ENCODE measurements around the gene TENT5C.

TENT5C gene

GRCh38 chr1:117565745-117566455, 39.9 kb upstream of the TENT5C start:
- no peak overlapping the region for H2BK15ac ChIP-seq (ENCODE audit: low read depth, poor library complexity, severe bottlenecking)
- H3K27me3 ChIP-seq (ENCODE audit: control insufficient read depth in 1 of 2, insufficient read depth in 1 of 2, low read length in 2 of 2) = peaks cover 16 to 31% of the 10 kb centered on the region in 2 experiments
- H3K79me1 ChIP-seq (replicated peaks; ENCODE audit: low read length, poor library complexity, severe bottlenecking) = no peaks in the 10 kb centered on the region
- H3K9ac ChIP-seq (ENCODE audit: low read length) = no peak overlapping the region
- no peak overlapping the region for H2BK5ac ChIP-seq (ENCODE audit: low read depth, low read length, poor library complexity, severe bottlenecking)
- H3K18ac ChIP-seq (ENCODE audit: low read depth in 1 of 2, low read length in 2 of 2) = no peak overlapping the region
- H3K23ac ChIP-seq (ENCODE audit: low read length in 2 of 2) = no peak overlapping the region
- H4K91ac ChIP-seq (ENCODE audit: low read length) = no peak overlapping the region
- H2BK12ac ChIP-seq (ENCODE audit: low read length in 2 of 2) = no peak overlapping the region
- H3K4me3 ChIP-seq (ENCODE audit: insufficient read depth in 1 of 2, low read depth in 1 of 2, low read length in 2 of 2) = no peak overlapping the region
- H3K4ac ChIP-seq (ENCODE audit: low read depth in 1 of 2, low read length in 2 of 2) = no peak overlapping the region
- H4K8ac ChIP-seq (ENCODE audit: low read length) = no peak overlapping the region
- DNase-seq = no peak
- no peak overlapping the region for H3K27ac ChIP-seq (ENCODE audit: low read length, poor library complexity, severe bottlenecking)
- no peaks in the 10 kb centered on the region for H3K4me1 ChIP-seq (ENCODE audit: control insufficient read depth, insufficient read depth, low read depth, low read length)
- no peaks in the 10 kb centered on the region for H3K36me3 ChIP-seq (ENCODE audit: control insufficient read depth in 1 of 2, insufficient read depth in 2 of 2, low read depth in 1 of 2, low read length in 2 of 2)
- no peak overlapping the region for H2AFZ ChIP-seq (ENCODE audit: low read depth, low read length)
- H2BK120ac ChIP-seq (ENCODE audit: low read depth, low read length) = no peak overlapping the region
- 94% methylated on average over 8 of the region's 8 CpGs for WGBS
- H3K4me2 ChIP-seq (ENCODE audit: low read length, poor library complexity, severe bottlenecking) = no peak overlapping the region
- H2AK5ac ChIP-seq (ENCODE audit: low read length, severe bottlenecking) = no peak overlapping the region
- no peak overlapping the region for H3K14ac ChIP-seq (ENCODE audit: low read length in 2 of 2)
- no peaks in the 10 kb centered on the region for H3K9me3 ChIP-seq (ENCODE audit: control insufficient read depth, low read length)

- Histone ChIP-seq H2AK5ac (ENCODE audit: low read length, severe bottlenecking) (no peak overlapping the region), H2BK12ac (ENCODE audit: low read length in 2 of 2) (no peak overlapping the region), H3K9ac (ENCODE audit: low read length) (no peak overlapping the region), H2BK120ac (ENCODE audit: low read depth, low read length) (no peak overlapping the region), H3K36me3 (ENCODE audit: control insufficient read depth in 1 of 2, insufficient read depth in 2 of 2, low read depth in 1 of 2, low read length in 2 of 2) (no peaks in the 10 kb centered on the region), H3K27me3 (ENCODE audit: control insufficient read depth in 1 of 2, insufficient read depth in 1 of 2, low read length in 2 of 2) (peaks cover 18 to 34% of the 10 kb centered on the region in 2 experiments), H3K27ac (ENCODE audit: low read length, poor library complexity, severe bottlenecking) (no peak overlapping the region), H3K4ac (ENCODE audit: low read depth in 1 of 2, low read length in 2 of 2) (no peak overlapping the region), H3K4me1 (ENCODE audit: control insufficient read depth, insufficient read depth, low read depth, low read length) (no peaks in the 10 kb centered on the region), H3K79me1 (replicated peaks; ENCODE audit: low read length, poor library complexity, severe bottlenecking) (no peaks in the 10 kb centered on the region), H2BK15ac (ENCODE audit: low read depth, poor library complexity, severe bottlenecking) (no peak overlapping the region), H3K18ac (ENCODE audit: low read depth in 1 of 2, low read length in 2 of 2) (no peak overlapping the region), H3K23ac (ENCODE audit: low read length in 2 of 2) (no peak overlapping the region), H3K14ac (ENCODE audit: low read length in 2 of 2) (no peak overlapping the region), H3K9me3 (ENCODE audit: control insufficient read depth, low read length) (no peaks in the 10 kb centered on the region), H3K4me2 (ENCODE audit: low read length, poor library complexity, severe bottlenecking) (no peak overlapping the region), H4K8ac (ENCODE audit: low read length) (no peak overlapping the region), H2AFZ (ENCODE audit: low read depth, low read length) (no peak overlapping the region), H3K4me3 (ENCODE audit: insufficient read depth in 1 of 2, low read depth in 1 of 2, low read length in 2 of 2) (no peak overlapping the region), H2BK5ac (ENCODE audit: low read depth, low read length, poor library complexity, severe bottlenecking) (no peak overlapping the region), H4K91ac (ENCODE audit: low read length) (no peak overlapping the region)
- DNase-seq = no peak
- 67% methylated on average over 3 of the region's 3 CpGs for WGBS
Measured at GRCh38 chr1:117566556-117566955, 39.3 kb upstream of the TENT5C start.

GRCh38 chr1:117567435-117567834, 38.4 kb upstream of the TENT5C start:
- no peak overlapping the region for H3K9ac ChIP-seq (ENCODE audit: low read length)
- no peak overlapping the region for H2BK12ac ChIP-seq (ENCODE audit: low read length in 2 of 2)
- H3K36me3 ChIP-seq (ENCODE audit: control insufficient read depth in 1 of 2, insufficient read depth in 2 of 2, low read depth in 1 of 2, low read length in 2 of 2) = no peaks in the 10 kb centered on the region
- no peak for DNase-seq
- peak overlapping the region in 1 of 2 experiments; percentile 9 for H3K23ac ChIP-seq (ENCODE audit: low read length in 2 of 2)
- no peak overlapping the region for H3K4ac ChIP-seq (ENCODE audit: low read depth in 1 of 2, low read length in 2 of 2)
- H3K27ac ChIP-seq (ENCODE audit: low read length, poor library complexity, severe bottlenecking) = no peak overlapping the region
- no peak overlapping the region for H2AFZ ChIP-seq (ENCODE audit: low read depth, low read length)
- H4K91ac ChIP-seq (ENCODE audit: low read length) = no peak overlapping the region
- H2BK15ac ChIP-seq (ENCODE audit: low read depth, poor library complexity, severe bottlenecking) = no peak overlapping the region
- 92% methylated on average over 10 of the region's 10 CpGs for WGBS
- peaks cover 18 to 27% of the 10 kb centered on the region in 2 experiments for H3K27me3 ChIP-seq (ENCODE audit: control insufficient read depth in 1 of 2, insufficient read depth in 1 of 2, low read length in 2 of 2)
- no peaks in the 10 kb centered on the region for H3K9me3 ChIP-seq (ENCODE audit: control insufficient read depth, low read length)
- no peak overlapping the region for H3K4me2 ChIP-seq (ENCODE audit: low read length, poor library complexity, severe bottlenecking)
- no peak overlapping the region for H2BK120ac ChIP-seq (ENCODE audit: low read depth, low read length)
- no peak overlapping the region for H2BK5ac ChIP-seq (ENCODE audit: low read depth, low read length, poor library complexity, severe bottlenecking)
- no peak overlapping the region for H3K18ac ChIP-seq (ENCODE audit: low read depth in 1 of 2, low read length in 2 of 2)
- no peak overlapping the region for H4K8ac ChIP-seq (ENCODE audit: low read length)
- no peak overlapping the region for H3K4me3 ChIP-seq (ENCODE audit: insufficient read depth in 1 of 2, low read depth in 1 of 2, low read length in 2 of 2)
- H2AK5ac ChIP-seq (ENCODE audit: low read length, severe bottlenecking) = no peak overlapping the region
- no peaks in the 10 kb centered on the region for H3K79me1 ChIP-seq (replicated peaks; ENCODE audit: low read length, poor library complexity, severe bottlenecking)
- H3K14ac ChIP-seq (ENCODE audit: low read length in 2 of 2) = no peak overlapping the region
- no peaks in the 10 kb centered on the region for H3K4me1 ChIP-seq (ENCODE audit: control insufficient read depth, insufficient read depth, low read depth, low read length)

GRCh38 chr1:117567976-117568375, 37.9 kb upstream of the TENT5C start:
- WGBS = 70% methylated on average over 3 of the region's 3 CpGs
- H3K18ac ChIP-seq (ENCODE audit: low read depth in 1 of 2, low read length in 2 of 2) = no peak overlapping the region

More at GRCh38 chr1:117567976-117568375, 37.9 kb upstream of the TENT5C start:
- Histone ChIP-seq H2BK15ac (ENCODE audit: low read depth, poor library complexity, severe bottlenecking) (no peak overlapping the region), H3K27ac (ENCODE audit: low read length, poor library complexity, severe bottlenecking) (no peak overlapping the region), H3K4me2 (ENCODE audit: low read length, poor library complexity, severe bottlenecking) (no peak overlapping the region), H3K4ac (ENCODE audit: low read depth in 1 of 2, low read length in 2 of 2) (no peak overlapping the region), H3K4me3 (ENCODE audit: insufficient read depth in 1 of 2, low read depth in 1 of 2, low read length in 2 of 2) (no peak overlapping the region), H3K14ac (ENCODE audit: low read length in 2 of 2) (no peak overlapping the region), H4K8ac (ENCODE audit: low read length) (no peak overlapping the region), H3K9ac (ENCODE audit: low read length) (no peak overlapping the region), H2BK5ac (ENCODE audit: low read depth, low read length, poor library complexity, severe bottlenecking) (no peak overlapping the region), H3K27me3 (ENCODE audit: control insufficient read depth in 1 of 2, insufficient read depth in 1 of 2, low read length in 2 of 2) (peaks cover 13 to 22% of the 10 kb centered on the region in 2 experiments), H3K36me3 (ENCODE audit: control insufficient read depth in 1 of 2, insufficient read depth in 2 of 2, low read depth in 1 of 2, low read length in 2 of 2) (no peaks in the 10 kb centered on the region), H2AFZ (ENCODE audit: low read depth, low read length) (peak overlapping the region; percentile 20), H2BK12ac (ENCODE audit: low read length in 2 of 2) (no peak overlapping the region), H2BK120ac (ENCODE audit: low read depth, low read length) (no peak overlapping the region), H4K91ac (ENCODE audit: low read length) (no peak overlapping the region), H3K23ac (ENCODE audit: low read length in 2 of 2) (no peak overlapping the region), H2AK5ac (ENCODE audit: low read length, severe bottlenecking) (no peak overlapping the region), H3K4me1 (ENCODE audit: control insufficient read depth, insufficient read depth, low read depth, low read length) (no peaks in the 10 kb centered on the region), H3K79me1 (replicated peaks; ENCODE audit: low read length, poor library complexity, severe bottlenecking) (no peaks in the 10 kb centered on the region), H3K9me3 (ENCODE audit: control insufficient read depth, low read length) (no peaks in the 10 kb centered on the region)
- no peak for DNase-seq

Data from mesenchymal stem cell (in vitro differentiated cells and primary cell).